Erythroblast (primary cell): Measurements from ENCODE around the gene ZPR1.

ENCODE experiments used
- GATA1 ChIP-seq: IDR thresholded peaks from 2 replicates; pipeline ENCODE4 v1.6.1; 2011; ENCODE audit warnings: low read depth, mild to moderate bottlenecking, control low read depth, low read length, moderate library complexity
- POLR2A ChIP-seq: IDR thresholded peaks from 2 replicates; pipeline ENCODE4 v1.6.1; 2011; ENCODE audit warnings: mild to moderate bottlenecking, low read length

- no peak for TF ChIP-seq POLR2A
- TF ChIP-seq GATA1 = no peak
These were observed 35.4 kb upstream of the ZPR1 start, which contains the start of gene APOA4 for GRCh38 chr11:116823031-116823843.
